Esophagus (tissue), 2 donors: ENCODE results near the gene TIAM1. TPM values are rescaled to one million over a fixed set of nuclear protein-coding genes. Genes with fewer than 3 reads are reported as not detected.

Experiments used
- H3K27ac ChIP-seq, 2 donors: one replicate each; pipeline ENCODE4 v1.5.1; 2013; ENCODE audit warnings: low read depth in 2 of 2, mild to moderate bottlenecking in 2 of 2, inconsistent platforms in 1 of 2, low read length in 1 of 2, moderate library complexity in 1 of 2
- H3K27me3 ChIP-seq, 2 donors: one replicate each; pipeline ENCODE4 v1.6.1; 2013; ENCODE audit warnings: low read length in 2 of 2, control low read depth in 1 of 2, mild to moderate bottlenecking in 1 of 2; ENCODE audit not compliant: insufficient read depth in 2 of 2, control insufficient read depth in 1 of 2
- H3K36me3 ChIP-seq, 2 donors: one replicate each; pipeline ENCODE4 v1.6.1; 2013; ENCODE audit warnings: low read length in 1 of 2; ENCODE audit not compliant: control insufficient read depth in 2 of 2, insufficient read depth in 2 of 2
- H3K4me1 ChIP-seq, 2 donors: one replicate each; pipeline ENCODE4 v1.6.1; 2013; ENCODE audit warnings: low read length in 1 of 2; ENCODE audit not compliant: control insufficient read depth in 2 of 2, insufficient read depth in 2 of 2
- H3K4me3 ChIP-seq, 2 donors: one replicate each; pipeline ENCODE4 v1.5.1; 2013; ENCODE audit warnings: low read length in 2 of 2, mild to moderate bottlenecking in 2 of 2, low read depth in 1 of 2, moderate library complexity in 1 of 2
- H3K9me3 ChIP-seq, 2 donors: one replicate each; pipeline ENCODE4 v1.6.1; 2013; ENCODE audit warnings: mild to moderate bottlenecking in 2 of 2, low read depth in 1 of 2, low read length in 1 of 2, moderate library complexity in 1 of 2; ENCODE audit not compliant: control insufficient read depth in 2 of 2, insufficient read depth in 1 of 2
- WGBS, 2 donors: extraction: QIAGEN DNeasy Blood & Tissue Kit; methylation state at CpG; one replicate each; pipeline ENCODE4 v1.1.7; 2013; 5-methylcytosine and 5-hydroxymethylcytosine counted together
- polyA plus RNA-seq, 2 donors: library from polyadenylated mRNA; stranded (reverse); fragments of 200-250 nt; gene quantifications; one replicate each; pipeline ENCODE4 v1.2.3, GENCODE V29; 2013
- donor health status: healthy with polysubstance abuse.
- donor health status: Bipolar disorder and iron deficiency.

Gene TIAM1
- polyA plus RNA-seq, 2 donors: 19.5 to 24.3 TPM

GRCh38 chr21:31255036-31255435 lies 89.0 kb downstream of the TIAM1 start:
- H3K4me1 ChIP-seq: no peaks in the 10 kb centered on the region
- H3K27ac ChIP-seq: no peak overlapping the region
- WGBS, 2 donors: 89 to 93% methylated on average over 4 of the region's 4 CpGs
- no peaks in the 10 kb centered on the region for H3K9me3 ChIP-seq
- H3K36me3 ChIP-seq: peaks cover 0 to 8% of the 10 kb centered on the region in 2 donors
- no peak overlapping the region for H3K4me3 ChIP-seq
- H3K27me3 ChIP-seq: no peaks in the 10 kb centered on the region

- Histone ChIP-seq H3K36me3 (peaks cover 0 to 8% of the 10 kb centered on the region in 2 donors), H3K9me3 (no peaks in the 10 kb centered on the region), H3K27ac (no peak overlapping the region), H3K4me3 (no peak overlapping the region), H3K27me3 (no peaks in the 10 kb centered on the region), H3K4me1 (no peaks in the 10 kb centered on the region)
- WGBS, 2 donors: 92 to 93% methylated on average over 2 of the region's 2 CpGs
Observed at GRCh38 chr21:31254131-31254530, 89.9 kb downstream of the TIAM1 start.

GRCh38 chr21:31253684-31254083 lies 90.4 kb downstream of the TIAM1 start:
- 56 to 63% methylated on average over 3 of the region's 3 CpGs for WGBS, 2 donors
- H3K4me1 ChIP-seq: no peaks in the 10 kb centered on the region
- H3K27ac ChIP-seq: no peak overlapping the region
- H3K9me3 ChIP-seq: no peaks in the 10 kb centered on the region
- no peaks in the 10 kb centered on the region for H3K27me3 ChIP-seq
- peaks cover 0 to 8% of the 10 kb centered on the region in 2 donors for H3K36me3 ChIP-seq
- H3K4me3 ChIP-seq: no peak overlapping the region

GRCh38 chr21:31252611-31253010 lies 91.5 kb downstream of the TIAM1 start:
- H3K4me1 ChIP-seq: no peaks in the 10 kb centered on the region
- no peak overlapping the region for H3K27ac ChIP-seq
- 80 to 84% methylated on average over 6 of the region's 6 CpGs for WGBS, 2 donors
- H3K36me3 ChIP-seq: peaks cover 0 to 10% of the 10 kb centered on the region in 2 donors
- no peak overlapping the region for H3K4me3 ChIP-seq
- no peaks in the 10 kb centered on the region for H3K9me3 ChIP-seq
- H3K27me3 ChIP-seq: no peaks in the 10 kb centered on the region

- 93 to 94% methylated on average over 14 of the region's 14 CpGs for WGBS, 2 donors
- Histone ChIP-seq H3K36me3 (peaks cover 0 to 10% of the 10 kb centered on the region in 2 donors), H3K4me1 (no peaks in the 10 kb centered on the region), H3K9me3 (no peaks in the 10 kb centered on the region), H3K4me3 (no peak overlapping the region), H3K27ac (no peak overlapping the region), H3K27me3 (no peaks in the 10 kb centered on the region)
Observed at GRCh38 chr21:31252091-31252490, 92.0 kb downstream of the TIAM1 start.

- Histone ChIP-seq H3K4me3 (no peak overlapping the region), H3K4me1 (no peaks in the 10 kb centered on the region), H3K36me3 (peaks cover 0 to 10% of the 10 kb centered on the region in 2 donors), H3K27ac (no peak overlapping the region), H3K27me3 (no peaks in the 10 kb centered on the region), H3K9me3 (no peaks in the 10 kb centered on the region)
- WGBS, 2 donors: 95 to 97% methylated on average over 28 of the region's 28 CpGs
Observed at GRCh38 chr21:31251686-31252085, 92.4 kb downstream of the TIAM1 start.

- Histone ChIP-seq H3K27ac (no peak overlapping the region), H3K27me3 (no peaks in the 10 kb centered on the region), H3K36me3 (peaks cover 0 to 13% of the 10 kb centered on the region in 2 donors), H3K4me1 (no peaks in the 10 kb centered on the region), H3K9me3 (no peaks in the 10 kb centered on the region), H3K4me3 (no peak overlapping the region)
- 63 to 74% methylated on average over 2 of the region's 2 CpGs for WGBS, 2 donors
Observed at GRCh38 chr21:31248598-31248997, 95.5 kb downstream of the TIAM1 start.

- Histone ChIP-seq H3K4me1 (no peaks in the 10 kb centered on the region), H3K36me3 (peaks cover 0 to 8% of the 10 kb centered on the region in 2 donors), H3K9me3 (peaks cover 2 to 3% of the 10 kb centered on the region in 2 donors), H3K27ac (no peak overlapping the region), H3K27me3 (no peaks in the 10 kb centered on the region), H3K4me3 (no peak overlapping the region)
- WGBS, 2 donors: 88 to 89% methylated on average over 2 of the region's 2 CpGs
Observed at GRCh38 chr21:31243611-31244010, 100.5 kb downstream of the TIAM1 start.

GRCh38 chr21:31236528-31236927 lies 107.5 kb downstream of the TIAM1 start:
- H3K27me3 ChIP-seq: no peaks in the 10 kb centered on the region
- WGBS, 2 donors: 68 to 73% methylated on average over 5 of the region's 5 CpGs
- peaks cover 2 to 3% of the 10 kb centered on the region in 2 donors for H3K9me3 ChIP-seq
- no peak overlapping the region for H3K4me3 ChIP-seq
- no peak overlapping the region for H3K27ac ChIP-seq
- H3K36me3 ChIP-seq: peaks cover 0 to 2% of the 10 kb centered on the region in 2 donors
- no peaks in the 10 kb centered on the region for H3K4me1 ChIP-seq

- H3K27me3 ChIP-seq: no peaks in the 10 kb centered on the region
- no peak overlapping the region for H3K27ac ChIP-seq
- peaks cover 0 to 2% of the 10 kb centered on the region in 2 donors for H3K36me3 ChIP-seq
- H3K4me3 ChIP-seq: no peak overlapping the region
- WGBS, 2 donors: 50 to 65% methylated on average over 6 of the region's 6 CpGs
- no peaks in the 10 kb centered on the region for H3K4me1 ChIP-seq
- H3K9me3 ChIP-seq: peaks cover 2 to 3% of the 10 kb centered on the region in 2 donors
Observed at GRCh38 chr21:31235671-31236450, 108.2 kb downstream of the TIAM1 start.
